ENCODE measurements around the gene UBE2J1.
A peak's percentile ranks its signal among the peaks of the same experiment; 100 is the strongest.

UBE2J1 gene

DNA sequence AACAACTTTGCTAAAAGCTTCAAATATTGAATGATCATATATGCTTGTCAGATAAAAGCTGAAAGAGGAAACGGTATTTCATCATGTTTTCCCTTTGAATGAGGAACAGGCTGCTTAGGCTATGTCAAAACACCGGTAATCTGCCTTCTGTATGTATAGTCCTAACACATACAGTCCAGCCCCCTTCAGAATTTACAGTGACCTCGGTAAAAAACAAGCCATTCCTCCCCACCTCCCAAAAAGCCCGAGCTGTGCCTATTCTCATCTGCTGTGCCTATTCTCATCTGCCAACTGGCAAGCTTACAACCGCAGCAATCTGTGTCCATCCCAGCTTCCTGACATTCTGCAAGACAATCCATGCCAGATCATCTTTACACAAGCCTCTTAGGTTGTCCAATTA is 26.8 kb upstream of the UBE2J1 start:
- Histone ChIP-seq H3K4me1 (ENCODE audit: control insufficient read depth, insufficient read depth, low read length) (peaks cover 11% of the 10 kb centered on the region), H3K4me3 (ENCODE audit: low read depth, low read length) (no peak overlapping the region), H3K9me3 (ENCODE audit: control insufficient read depth, insufficient read depth, low read depth, low read length) (no peaks in the 10 kb centered on the region), H3K36me3 (ENCODE audit: control insufficient read depth in 2 of 2, insufficient read depth in 1 of 2, low read length in 2 of 2) (peaks cover 3 to 14% of the 10 kb centered on the region in 2 experiments; a peak in 2 of 3 replicates), H3K27ac (ENCODE audit: extremely low read depth, low read depth, low read length) (no peak overlapping the region)
- ChIA-PET CTCF (interaction anchor here (0.5 to 1.1 kb wide), 5 partner anchors 11 to 430 kb away, joined by 3 read pairs; no protein-coding TSS in a partner anchor), POLR2A (no interaction called here)
- TF ChIP-seq, protein P1, sequence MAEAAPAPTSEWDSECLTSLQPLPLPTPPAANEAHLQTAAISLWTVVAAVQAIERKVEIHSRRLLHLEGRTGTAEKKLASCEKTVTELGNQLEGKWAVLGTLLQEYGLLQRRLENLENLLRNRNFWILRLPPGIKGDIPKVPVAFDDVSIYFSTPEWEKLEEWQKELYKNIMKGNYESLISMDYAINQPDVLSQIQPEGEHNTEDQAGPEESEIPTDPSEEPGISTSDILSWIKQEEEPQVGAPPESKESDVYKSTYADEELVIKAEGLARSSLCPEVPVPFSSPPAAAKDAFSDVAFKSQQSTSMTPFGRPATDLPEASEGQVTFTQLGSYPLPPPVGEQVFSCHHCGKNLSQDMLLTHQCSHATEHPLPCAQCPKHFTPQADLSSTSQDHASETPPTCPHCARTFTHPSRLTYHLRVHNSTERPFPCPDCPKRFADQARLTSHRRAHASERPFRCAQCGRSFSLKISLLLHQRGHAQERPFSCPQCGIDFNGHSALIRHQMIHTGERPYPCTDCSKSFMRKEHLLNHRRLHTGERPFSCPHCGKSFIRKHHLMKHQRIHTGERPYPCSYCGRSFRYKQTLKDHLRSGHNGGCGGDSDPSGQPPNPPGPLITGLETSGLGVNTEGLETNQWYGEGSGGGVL (tag by site-specific recombination; IDR thresholded peaks at IDR 0.05) = no peak

DNA sequence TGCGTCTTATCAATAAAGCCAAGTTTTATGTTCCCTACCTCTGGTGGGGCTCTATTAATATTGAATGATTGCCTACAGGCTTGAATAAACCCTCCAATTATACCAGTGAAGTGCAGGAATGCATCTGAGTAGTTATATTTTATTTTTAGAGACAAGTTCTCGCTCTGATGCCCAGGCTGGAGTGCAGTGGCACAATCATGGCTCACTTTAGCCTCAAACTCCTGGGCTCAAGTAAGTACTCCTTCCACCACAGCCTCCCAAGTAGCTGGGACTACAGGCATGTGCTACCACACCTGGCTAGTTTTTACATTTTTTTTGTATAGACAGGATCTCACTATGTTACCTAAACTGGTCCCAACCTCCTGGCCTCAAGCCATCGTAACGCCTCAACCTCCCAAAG is 26.1 kb upstream of the UBE2J1 start:
- 0 out of 2 replicates have a peak, but pooled peaks have one; percentile 8 for TF ChIP-seq ZNF133 (tag by site-specific recombination; IDR thresholded peaks at IDR 0.05)
- TF ChIP-seq, protein P2, sequence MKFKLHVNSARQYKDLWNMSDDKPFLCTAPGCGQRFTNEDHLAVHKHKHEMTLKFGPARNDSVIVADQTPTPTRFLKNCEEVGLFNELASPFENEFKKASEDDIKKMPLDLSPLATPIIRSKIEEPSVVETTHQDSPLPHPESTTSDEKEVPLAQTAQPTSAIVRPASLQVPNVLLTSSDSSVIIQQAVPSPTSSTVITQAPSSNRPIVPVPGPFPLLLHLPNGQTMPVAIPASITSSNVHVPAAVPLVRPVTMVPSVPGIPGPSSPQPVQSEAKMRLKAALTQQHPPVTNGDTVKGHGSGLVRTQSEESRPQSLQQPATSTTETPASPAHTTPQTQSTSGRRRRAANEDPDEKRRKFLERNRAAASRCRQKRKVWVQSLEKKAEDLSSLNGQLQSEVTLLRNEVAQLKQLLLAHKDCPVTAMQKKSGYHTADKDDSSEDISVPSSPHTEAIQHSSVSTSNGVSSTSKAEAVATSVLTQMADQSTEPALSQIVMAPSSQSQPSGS (tag by site-specific recombination; IDR thresholded peaks at IDR 0.05; ENCODE audit: low read depth) = no peak
- CTCF ChIA-PET = interaction anchor here (0.5 to 1.2 kb wide), 7 partner anchors 10 to 431 kb away, joined by 3 to 10 read pairs (median 4); no protein-coding TSS in a partner anchor
- POLR2A ChIA-PET = interaction anchor here (0.7 kb wide), 1 partner anchor 22 kb away, joined by 3 read pairs; no protein-coding TSS in a partner anchor
- no peak overlapping the region for H3K27ac ChIP-seq (ENCODE audit: extremely low read depth, low read depth, low read length)
- H3K9me3 ChIP-seq (ENCODE audit: control insufficient read depth, insufficient read depth, low read depth, low read length) = no peaks in the 10 kb centered on the region
- H3K4me1 ChIP-seq (ENCODE audit: control insufficient read depth, insufficient read depth, low read length) = peaks cover 11% of the 10 kb centered on the region
- H3K4me3 ChIP-seq (ENCODE audit: low read depth, low read length) = no peak overlapping the region
- H3K36me3 ChIP-seq (ENCODE audit: control insufficient read depth in 2 of 2, insufficient read depth in 1 of 2, low read length in 2 of 2) = peaks cover 3 to 14% of the 10 kb centered on the region in 2 experiments; a peak in 2 of 3 replicates

DNA sequence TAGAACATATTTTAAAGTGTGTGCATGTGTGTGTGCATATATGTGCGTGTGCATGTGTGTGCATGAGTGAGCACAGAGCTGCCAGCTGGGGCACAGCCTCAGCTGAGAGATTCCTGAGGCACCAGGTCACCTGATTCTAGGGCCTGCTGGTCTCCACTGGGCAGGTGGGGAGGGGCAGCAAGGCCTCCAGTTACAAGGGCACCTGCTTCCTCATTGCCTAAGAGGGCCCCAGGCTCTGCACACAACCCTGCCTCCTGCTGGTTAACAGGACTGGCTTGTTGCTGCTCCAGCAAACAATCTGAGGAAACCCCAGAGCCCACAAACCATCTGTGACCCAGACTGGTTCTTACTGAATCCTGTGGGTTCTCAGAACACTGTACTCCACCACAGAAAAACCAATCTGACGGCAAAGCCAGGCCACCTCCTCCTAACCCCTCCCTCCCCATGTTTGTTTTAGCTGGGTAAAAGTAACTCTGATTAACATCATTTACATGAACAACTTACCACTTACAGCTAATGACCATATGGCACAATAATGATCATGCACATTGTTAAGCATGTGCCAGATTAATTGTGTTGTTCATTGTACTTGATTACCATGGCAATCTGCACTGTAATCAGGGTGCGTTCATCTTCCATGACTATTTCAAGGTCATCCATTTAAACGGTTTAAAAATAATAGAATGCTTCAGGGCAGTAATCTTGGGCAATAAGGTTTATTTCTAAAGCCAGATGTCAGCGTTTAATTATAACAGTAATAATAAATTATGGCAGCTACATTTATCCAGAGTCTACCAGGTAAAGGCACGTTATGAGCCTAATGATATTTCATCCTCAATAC is 23.1 kb upstream of the UBE2J1 start:
- POLR2A ChIA-PET = interaction anchor here (1.2 kb wide), 1 partner anchor 12 kb away, joined by 3 read pairs; no protein-coding TSS in a partner anchor
- TF ChIP-seq ZNF16 (tag by site-specific recombination; IDR thresholded peaks at IDR 0.05; ENCODE audit: low read depth) (no peak), ZIC2 (tag by site-specific recombination; IDR thresholded peaks at IDR 0.05) (peak; percentile 74), SCRT1 (tag by site-specific recombination; IDR thresholded peaks at IDR 0.05; ENCODE audit: borderline replicate concordance) (peak; percentile 56), ZNF175 (tag by site-specific recombination; IDR thresholded peaks at IDR 0.05) (no peak), ZFP69B (tag by site-specific recombination; IDR thresholded peaks at IDR 0.05) (peak; percentile 56; the same call in 1 of the 2 replicates), ZSCAN16 (tag by site-specific recombination; IDR thresholded peaks at IDR 0.05) (peak; percentile 94), ZNF785 (tag by site-specific recombination; IDR thresholded peaks at IDR 0.05) (0 out of 2 replicates have a peak, but pooled peaks have one; percentile 39), ZNF121 (tag by site-specific recombination; IDR thresholded peaks at IDR 0.05) (no peak), ZNF610 (tag by site-specific recombination; IDR thresholded peaks at IDR 0.05; ENCODE audit: borderline replicate concordance) (0 out of 2 replicates have a peak, but pooled peaks have one; percentile 43), ZSCAN30 (tag by site-specific recombination; IDR thresholded peaks at IDR 0.05) (peak; percentile 27; the same call in 1 of the 2 replicates), SCRT2 (tag by site-specific recombination; IDR thresholded peaks at IDR 0.05) (peak; percentile 84), ZNF394 (tag by site-specific recombination; IDR thresholded peaks at IDR 0.05; ENCODE audit: borderline replicate concordance) (peak; percentile 29; the same call in 1 of the 2 replicates)
- TF ChIP-seq, protein P3, sequence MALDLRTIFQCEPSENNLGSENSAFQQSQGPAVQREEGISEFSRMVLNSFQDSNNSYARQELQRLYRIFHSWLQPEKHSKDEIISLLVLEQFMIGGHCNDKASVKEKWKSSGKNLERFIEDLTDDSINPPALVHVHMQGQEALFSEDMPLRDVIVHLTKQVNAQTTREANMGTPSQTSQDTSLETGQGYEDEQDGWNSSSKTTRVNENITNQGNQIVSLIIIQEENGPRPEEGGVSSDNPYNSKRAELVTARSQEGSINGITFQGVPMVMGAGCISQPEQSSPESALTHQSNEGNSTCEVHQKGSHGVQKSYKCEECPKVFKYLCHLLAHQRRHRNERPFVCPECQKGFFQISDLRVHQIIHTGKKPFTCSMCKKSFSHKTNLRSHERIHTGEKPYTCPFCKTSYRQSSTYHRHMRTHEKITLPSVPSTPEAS (tag by site-specific recombination; IDR thresholded peaks at IDR 0.05) = peak; percentile 96
- TF ChIP-seq, protein P4, sequence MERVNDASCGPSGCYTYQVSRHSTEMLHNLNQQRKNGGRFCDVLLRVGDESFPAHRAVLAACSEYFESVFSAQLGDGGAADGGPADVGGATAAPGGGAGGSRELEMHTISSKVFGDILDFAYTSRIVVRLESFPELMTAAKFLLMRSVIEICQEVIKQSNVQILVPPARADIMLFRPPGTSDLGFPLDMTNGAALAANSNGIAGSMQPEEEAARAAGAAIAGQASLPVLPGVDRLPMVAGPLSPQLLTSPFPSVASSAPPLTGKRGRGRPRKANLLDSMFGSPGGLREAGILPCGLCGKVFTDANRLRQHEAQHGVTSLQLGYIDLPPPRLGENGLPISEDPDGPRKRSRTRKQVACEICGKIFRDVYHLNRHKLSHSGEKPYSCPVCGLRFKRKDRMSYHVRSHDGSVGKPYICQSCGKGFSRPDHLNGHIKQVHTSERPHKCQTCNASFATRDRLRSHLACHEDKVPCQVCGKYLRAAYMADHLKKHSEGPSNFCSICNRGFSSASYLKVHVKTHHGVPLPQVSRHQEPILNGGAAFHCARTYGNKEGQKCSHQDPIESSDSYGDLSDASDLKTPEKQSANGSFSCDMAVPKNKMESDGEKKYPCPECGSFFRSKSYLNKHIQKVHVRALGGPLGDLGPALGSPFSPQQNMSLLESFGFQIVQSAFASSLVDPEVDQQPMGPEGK (tag by site-specific recombination; IDR thresholded peaks at IDR 0.05) = peak; percentile 85
- TF ChIP-seq, protein P5, sequence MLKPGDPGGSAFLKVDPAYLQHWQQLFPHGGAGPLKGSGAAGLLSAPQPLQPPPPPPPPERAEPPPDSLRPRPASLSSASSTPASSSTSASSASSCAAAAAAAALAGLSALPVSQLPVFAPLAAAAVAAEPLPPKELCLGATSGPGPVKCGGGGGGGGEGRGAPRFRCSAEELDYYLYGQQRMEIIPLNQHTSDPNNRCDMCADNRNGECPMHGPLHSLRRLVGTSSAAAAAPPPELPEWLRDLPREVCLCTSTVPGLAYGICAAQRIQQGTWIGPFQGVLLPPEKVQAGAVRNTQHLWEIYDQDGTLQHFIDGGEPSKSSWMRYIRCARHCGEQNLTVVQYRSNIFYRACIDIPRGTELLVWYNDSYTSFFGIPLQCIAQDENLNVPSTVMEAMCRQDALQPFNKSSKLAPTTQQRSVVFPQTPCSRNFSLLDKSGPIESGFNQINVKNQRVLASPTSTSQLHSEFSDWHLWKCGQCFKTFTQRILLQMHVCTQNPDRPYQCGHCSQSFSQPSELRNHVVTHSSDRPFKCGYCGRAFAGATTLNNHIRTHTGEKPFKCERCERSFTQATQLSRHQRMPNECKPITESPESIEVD (tag by site-specific recombination; IDR thresholded peaks at IDR 0.05) = peak; percentile 24
- TF ChIP-seq, protein P6, sequence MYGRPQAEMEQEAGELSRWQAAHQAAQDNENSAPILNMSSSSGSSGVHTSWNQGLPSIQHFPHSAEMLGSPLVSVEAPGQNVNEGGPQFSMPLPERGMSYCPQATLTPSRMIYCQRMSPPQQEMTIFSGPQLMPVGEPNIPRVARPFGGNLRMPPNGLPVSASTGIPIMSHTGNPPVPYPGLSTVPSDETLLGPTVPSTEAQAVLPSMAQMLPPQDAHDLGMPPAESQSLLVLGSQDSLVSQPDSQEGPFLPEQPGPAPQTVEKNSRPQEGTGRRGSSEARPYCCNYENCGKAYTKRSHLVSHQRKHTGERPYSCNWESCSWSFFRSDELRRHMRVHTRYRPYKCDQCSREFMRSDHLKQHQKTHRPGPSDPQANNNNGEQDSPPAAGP (tag by site-specific recombination; IDR thresholded peaks at IDR 0.05) = no peak

More for the DNA sequence above, 23.1 kb upstream of the UBE2J1 start:
- Histone ChIP-seq H3K9me3 (ENCODE audit: control insufficient read depth, insufficient read depth, low read depth, low read length) (no peaks in the 10 kb centered on the region), H3K36me3 (ENCODE audit: control insufficient read depth in 2 of 2, insufficient read depth in 1 of 2, low read length in 2 of 2) (peaks cover 11 to 15% of the 10 kb centered on the region in 2 experiments; a peak in 2 of 3 replicates), H3K4me3 (ENCODE audit: low read depth, low read length) (no peak overlapping the region), H3K4me1 (ENCODE audit: control insufficient read depth, insufficient read depth, low read length) (peaks cover 11% of the 10 kb centered on the region), H3K27ac (ENCODE audit: extremely low read depth, low read depth, low read length) (no peak overlapping the region)
- CTCF ChIA-PET = interaction anchor here (0.5 to 2.7 kb wide), 20 partner anchors 7 to 1851 kb away, joined by 3 to 16 read pairs (median 4); no protein-coding TSS in a partner anchor

Data from HEK293 (cell line).